SHP77 treated with DMSO at 0.1 percent for 48 hours (cell line): Measurements from ENCODE around the gene UBE2E1.

Experiments used
- DNase-seq: peaks from one replicate; lab custom pipeline; 2025; lab: John Stamatoyannopoulos, UW

UBE2E1 gene

DNA sequence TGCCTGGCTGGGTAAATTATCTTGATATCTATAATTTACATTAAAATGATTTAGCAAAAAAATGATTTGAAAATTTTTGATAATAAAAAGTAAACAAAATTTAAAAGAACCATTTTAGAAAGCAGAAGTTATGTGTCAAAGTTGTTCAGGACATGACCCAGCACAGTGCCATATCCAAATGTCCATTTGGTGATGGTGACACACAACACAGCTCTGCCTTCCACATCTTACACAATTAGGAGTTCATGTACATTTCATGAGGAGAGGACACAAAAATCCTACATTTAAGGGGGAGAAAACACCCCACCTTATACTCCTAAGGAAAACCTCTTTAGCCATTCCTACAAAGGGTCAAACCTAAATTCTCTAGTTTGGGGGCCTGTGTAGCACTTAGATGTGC, 10.7 kb upstream of the UBE2E1 start:
- no peak for DNase-seq

GRCh38 chr3:23796518-23796917, 9.2 kb upstream of the UBE2E1 start:
- no peak for DNase-seq

GRCh38 chr3:23797491-23797890, 8.3 kb upstream of the UBE2E1 start:
- no peak for DNase-seq

DNA sequence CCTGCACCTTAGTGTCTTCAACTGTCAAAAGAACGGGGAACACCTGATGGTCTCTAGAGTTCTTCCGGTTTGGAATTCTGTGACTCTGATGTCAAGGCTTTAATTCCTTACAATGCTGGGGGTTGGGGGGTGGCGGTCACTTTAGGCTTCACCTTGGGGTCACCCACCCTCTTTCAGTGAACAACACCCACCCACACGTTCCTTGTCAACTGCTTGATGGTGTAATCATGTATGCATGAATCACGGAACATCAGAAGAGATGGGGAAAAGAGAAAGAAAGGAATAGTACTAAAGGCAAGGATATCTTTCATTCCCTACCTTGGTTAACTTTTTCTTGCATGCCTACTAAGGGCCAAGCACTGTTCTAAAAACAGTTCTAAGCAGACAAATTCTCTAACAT, 7.3 kb upstream of the UBE2E1 start:
- DNase-seq: no peak

DNA sequence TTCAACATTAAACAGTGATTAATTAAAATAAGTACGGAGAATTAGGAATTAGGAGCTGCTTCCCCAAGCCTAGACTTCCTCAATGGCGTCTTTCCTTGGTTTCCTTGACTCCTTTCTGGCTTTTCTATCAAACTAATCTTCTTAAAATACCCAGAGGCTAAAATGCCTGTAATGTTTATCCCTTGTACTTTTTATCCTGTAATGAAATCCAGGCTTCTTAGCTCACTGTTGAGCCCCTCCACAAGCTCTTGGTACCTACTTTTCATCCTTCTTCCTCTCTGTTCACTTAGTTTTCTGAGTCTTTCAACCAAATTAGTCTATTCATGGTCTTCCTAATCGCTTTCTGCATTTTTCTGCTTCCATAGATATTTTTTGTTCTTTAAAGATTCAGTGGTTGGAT, 6.9 kb upstream of the UBE2E1 start:
- no peak for DNase-seq

DNA sequence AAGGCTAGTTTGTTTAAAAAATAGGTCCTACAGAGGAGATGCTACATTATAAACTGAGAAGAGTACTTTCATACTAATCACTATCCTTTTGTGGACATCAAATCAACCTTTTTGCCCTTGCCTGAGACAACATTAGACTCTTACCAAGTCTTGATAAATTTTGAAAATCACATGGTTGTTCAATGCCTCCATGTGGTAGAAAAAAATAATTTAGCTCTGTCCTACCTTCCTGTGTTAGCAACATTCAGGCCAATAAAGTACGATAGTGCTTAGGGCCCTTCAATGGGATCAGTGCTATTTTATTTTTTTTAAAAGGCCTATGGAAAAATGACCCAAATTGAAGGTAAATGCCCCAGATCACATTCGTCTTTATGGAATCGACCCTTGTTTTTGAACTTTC, 5.0 kb upstream of the UBE2E1 start:
- no peak for DNase-seq

- DNase-seq: no peak
Observed at GRCh38 chr3:23804441-23805209, 1.1 kb upstream of the UBE2E1 start.

- no peak for DNase-seq
Observed at GRCh38 chr3:23805210-23805632, 534 bp upstream of the UBE2E1 start.

DNA sequence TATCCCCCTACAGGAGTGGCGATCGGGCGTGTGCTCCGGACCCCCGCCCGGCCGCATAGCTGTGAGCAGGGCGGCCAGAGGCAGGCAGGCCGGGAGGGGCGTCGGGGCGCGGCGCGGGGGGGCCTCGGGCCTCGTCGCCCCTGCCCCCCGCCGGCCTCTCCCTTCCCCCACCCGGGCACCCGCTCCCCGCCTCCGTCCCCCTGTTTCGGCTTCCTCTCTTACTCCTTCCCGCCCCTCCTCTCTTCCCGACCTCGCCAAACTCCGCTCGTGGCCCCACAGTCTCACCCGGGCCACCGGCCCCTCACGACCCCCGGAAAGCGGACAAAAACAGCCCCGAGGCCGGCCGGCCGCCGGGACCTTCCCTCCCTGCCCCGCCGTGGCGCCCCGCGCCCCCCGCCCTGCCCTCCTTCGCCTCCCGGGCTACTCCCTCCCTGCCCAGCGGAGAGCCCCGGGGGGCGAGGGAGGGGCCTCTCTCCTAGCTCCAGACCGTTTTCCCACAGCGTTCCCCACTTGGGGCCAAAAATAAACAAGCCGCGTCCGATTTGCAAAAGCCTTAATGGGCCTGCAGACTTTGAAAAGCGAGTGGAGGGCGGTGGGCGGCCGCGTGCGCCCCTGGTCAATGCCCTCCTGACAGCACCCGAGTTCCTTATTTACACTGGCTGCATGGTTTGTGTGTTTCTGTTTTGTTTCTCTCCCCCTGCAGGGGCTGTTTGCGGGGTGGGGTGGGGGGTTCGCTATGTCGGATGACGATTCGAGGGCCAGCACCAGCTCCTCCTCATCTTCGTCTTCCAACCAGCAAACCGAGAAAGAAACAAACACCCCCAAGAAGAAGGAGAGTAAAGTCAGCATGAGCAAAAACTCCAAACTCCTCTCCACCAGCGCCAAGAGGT, 1.0 kb downstream of the UBE2E1 start:
- DNase-seq: no peak

- no peak for DNase-seq
Observed at GRCh38 chr3:23807424-23808015, 1.8 kb downstream of the UBE2E1 start.

DNA sequence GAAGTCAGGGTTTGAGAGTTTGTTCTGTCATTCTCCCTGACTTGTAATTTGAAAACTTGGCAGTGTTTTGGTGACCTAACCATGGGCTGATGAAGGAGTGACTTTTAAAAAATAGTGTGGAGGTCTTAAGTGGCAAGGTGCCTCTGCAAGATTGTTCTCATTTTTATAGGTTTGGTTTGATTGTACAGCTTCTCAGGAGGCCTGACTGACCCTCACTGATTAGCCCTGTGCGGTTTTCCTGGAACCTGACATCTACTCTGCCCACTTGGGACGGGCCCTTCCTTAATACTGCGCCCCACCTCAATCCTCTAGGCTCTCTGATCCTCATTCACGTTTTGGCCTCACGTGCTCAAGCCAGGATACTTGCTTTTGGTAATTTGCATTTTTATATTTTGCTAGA, 2.8 kb downstream of the UBE2E1 start:
- DNase-seq: no peak

- DNase-seq: no peak
Observed at GRCh38 chr3:23809294-23809693, 3.5 kb downstream of the UBE2E1 start.

DNA sequence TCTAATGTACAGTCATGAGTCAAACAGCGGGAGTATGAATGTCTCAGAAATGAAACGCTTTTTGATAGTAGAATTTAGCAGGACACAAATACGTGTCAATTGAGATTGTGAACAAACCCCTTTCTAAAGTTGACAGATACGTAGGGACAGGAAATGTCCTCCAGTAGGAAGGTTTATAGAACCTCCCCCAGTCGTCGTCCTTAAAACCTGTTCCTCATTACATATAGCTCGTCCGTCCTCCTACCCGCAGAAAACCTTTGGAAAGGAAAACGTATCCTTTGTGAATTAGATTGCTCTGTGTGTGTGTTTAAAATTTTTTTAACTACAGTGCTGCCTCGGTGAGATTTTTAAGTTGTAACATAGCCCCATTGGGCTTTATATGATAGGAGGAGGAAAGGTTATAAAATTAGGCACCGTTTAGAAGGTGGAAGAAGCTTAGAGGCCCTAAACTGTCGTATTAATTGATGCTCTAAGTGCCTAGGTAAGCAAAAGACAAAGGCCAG, 4.1 kb downstream of the UBE2E1 start:
- DNase-seq: no peak

DNA sequence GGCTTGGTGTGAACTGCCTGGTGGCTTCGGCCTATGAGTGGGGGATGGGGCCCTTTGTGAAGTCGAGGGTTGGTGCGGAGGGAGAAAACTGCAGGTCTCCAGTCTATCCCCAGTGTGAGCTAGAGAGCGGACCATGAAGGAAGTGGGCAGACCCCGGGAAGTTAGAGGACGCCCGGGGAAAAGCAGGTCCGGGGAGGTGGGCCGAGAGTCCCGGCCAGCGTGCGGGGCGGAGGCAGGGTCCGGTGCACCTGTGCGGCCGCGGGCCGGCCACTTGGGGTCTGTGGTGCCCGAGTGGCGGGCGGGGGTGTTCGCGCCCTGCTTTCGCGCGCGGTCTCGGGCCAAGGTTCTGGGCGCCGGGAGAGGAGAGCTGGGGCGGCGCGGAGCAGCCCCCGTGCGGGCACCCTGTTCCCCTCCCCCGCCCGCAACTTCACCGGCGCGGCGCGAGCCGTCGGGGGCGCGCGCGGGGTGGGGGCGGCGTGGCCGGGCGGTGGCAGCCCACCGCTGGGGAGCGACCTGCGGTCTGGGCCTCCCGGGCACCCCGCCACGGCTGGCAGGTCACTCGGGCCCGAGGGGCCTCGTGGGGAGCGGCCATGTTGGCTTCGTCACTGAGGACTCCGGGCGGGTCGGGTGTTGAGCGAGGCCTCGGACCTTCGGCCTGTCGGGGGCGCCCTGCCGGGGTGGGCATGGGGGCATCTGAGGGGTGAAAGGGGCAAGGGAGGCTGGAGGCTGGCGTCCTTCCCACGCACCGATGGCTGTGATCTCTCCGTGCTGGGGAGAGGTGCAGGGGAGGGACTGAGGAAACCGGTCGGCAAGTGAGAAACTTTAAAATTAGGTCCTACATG, 4.8 kb downstream of the UBE2E1 start:
- DNase-seq: no peak

DNA sequence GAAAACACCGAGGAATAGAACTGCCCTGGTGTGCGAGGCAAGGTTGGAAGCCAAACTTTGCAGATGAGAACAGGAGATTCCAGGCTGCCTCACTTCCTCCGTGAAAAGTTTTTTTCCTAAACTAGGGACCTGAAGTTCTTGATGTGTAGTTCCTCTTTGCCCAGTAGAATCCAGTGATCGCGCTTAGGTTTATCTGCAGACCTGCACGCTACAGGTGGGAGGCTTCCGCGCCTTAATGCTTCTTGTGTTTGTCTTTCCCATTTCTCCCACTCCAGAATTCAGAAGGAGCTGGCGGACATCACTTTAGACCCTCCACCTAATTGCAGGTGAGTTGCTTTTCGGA, 5.4 kb downstream of the UBE2E1 start:
- no peak for DNase-seq

GRCh38 chr3:23811919-23812318, 6.2 kb downstream of the UBE2E1 start:
- no peak for DNase-seq

DNA sequence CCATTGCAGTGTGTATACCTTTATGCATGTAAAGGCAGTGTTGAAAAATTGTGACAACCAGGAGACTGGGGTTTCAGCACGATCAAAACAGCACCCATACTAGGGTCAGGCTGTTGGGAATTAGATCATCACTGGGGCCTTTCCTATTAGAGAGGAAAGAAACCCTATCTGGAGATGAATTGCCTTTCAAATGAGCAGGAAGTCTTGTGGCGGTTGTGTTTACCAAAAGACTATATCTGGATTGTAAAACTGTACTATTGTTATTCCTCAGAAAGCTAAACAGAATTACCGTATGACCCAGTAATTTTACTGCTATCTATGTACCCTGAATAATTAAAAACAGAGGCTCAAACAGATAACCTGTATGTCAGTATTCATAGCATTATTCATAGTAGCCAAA, 10.1 kb downstream of the UBE2E1 start:
- no peak for DNase-seq

GRCh38 chr3:23816721-23817120, 11.0 kb downstream of the UBE2E1 start:
- no peak for DNase-seq

DNA sequence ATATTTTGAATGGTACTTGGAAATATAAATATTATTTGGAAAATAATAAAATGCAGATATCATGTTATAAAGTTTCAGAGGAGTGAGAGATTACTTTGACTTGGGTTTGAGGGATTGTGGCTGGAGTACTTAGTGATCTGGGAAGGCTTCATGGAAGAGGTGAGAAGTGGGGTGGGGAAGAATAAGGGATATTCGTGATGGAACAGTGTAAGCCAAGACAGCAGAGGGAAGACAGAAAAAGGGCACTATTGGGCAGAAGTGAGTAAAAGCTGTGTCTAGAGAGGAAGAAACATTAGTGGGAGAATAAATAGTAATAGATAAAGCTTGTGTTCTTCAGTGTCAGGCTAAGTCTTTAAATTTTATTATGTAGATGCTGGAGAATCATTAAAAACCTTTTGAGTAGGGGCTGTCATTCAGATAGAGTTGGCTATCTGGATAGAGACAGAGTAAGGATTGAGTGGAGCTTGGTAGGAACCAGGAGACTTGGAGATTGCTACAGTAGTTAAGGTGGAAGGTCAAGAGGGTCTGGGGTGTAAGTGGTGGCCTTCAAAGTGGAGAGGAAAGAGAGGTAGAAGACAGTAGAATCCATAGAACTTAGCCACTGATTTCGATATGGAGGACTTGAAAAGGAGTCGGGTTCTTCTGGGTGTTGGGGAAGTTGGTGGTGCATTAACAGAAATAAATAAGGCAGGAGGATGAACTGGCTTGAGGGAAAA, 11.9 kb downstream of the UBE2E1 start:
- DNase-seq: no peak

DNA sequence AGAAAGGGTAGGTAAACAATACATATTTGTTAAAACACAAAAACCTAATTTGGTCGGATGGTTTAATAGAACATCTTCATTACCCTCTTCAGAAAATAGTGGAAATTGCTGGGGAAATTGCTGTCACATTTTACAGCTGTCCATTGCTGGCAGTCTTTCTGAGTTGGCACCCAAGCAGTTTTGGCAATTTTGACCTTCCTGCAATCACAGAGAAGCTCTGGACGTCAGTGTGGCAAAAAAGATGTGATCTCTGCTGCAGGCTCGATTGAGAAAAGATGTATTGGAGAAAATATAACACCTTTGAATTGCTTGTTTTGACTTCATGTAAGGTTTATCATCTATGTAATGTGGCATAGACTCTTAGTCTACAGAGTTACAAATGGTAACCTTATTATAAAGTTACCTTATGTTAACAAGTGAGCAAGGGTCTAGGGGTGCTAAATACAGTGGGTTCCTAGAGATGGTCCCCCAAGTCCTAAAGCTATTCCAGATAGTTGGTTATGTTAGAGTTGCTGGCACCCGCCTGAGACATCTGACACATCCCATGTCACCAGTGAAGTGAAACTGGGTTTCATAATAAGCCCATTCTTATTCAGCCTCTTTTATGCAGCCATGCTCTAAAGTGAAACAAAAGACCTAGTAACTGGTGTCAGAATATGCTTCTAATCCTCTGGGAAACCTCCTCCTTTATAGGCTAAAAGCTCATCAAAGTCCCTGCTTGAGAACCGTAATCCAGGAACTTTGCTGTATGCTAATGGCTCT, 14.0 kb downstream of the UBE2E1 start:
- no peak for DNase-seq

DNA sequence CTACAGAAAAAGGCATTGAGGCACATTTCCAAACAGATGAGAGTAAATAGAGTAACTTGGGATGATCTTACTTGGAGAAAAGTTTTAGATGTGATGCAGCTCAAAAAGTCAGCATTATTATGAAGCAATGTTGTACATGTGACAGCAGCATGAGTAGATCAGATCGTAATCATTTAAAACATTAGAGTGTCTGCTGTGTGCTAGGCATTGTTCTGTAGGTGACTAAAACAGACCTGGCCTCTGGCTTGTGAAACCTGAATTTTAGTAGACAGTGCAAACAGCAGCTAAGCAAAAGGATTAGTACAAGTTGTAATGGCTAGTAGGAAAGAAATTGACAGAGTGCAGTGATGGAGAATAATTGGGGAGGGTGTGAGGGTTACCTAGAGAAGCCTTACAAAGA, 15.1 kb downstream of the UBE2E1 start:
- no peak for DNase-seq
